HFFc6 (cell line): ENCODE results near the gene NSMCE1. TPM values are rescaled to one million over a fixed set of nuclear protein-coding genes. Genes with fewer than 3 reads are reported as not detected.

Source experiments
- DNase-seq: peaks from one replicate; pipeline ENCODE4 v3.0.0-alpha.2; 2018
- H3K27ac Mint-ChIP-seq: 2 replicates; pipeline ENCODE4 v1.8.0; 2020; ENCODE audit warnings: mild to moderate bottlenecking, mixed read lengths
- H3K27me3 Mint-ChIP-seq: 2 replicates; pipeline ENCODE4 v1.8.0; 2021; ENCODE audit warnings: mild to moderate bottlenecking, moderate library complexity, mixed read lengths; ENCODE audit not compliant: insufficient read depth
- H3K36me3 Mint-ChIP-seq: 2 replicates; pipeline ENCODE4 v1.8.0; 2021; ENCODE audit warnings: low read depth, mixed read lengths
- H3K4me1 Mint-ChIP-seq: 2 replicates; pipeline ENCODE4 v1.8.0; 2020; ENCODE audit warnings: low read depth, mixed read lengths
- H3K4me3 Mint-ChIP-seq: 2 replicates; pipeline ENCODE4 v1.8.0; 2020; ENCODE audit warnings: mild to moderate bottlenecking, moderate library complexity, mixed read lengths
- H3K9me3 Mint-ChIP-seq: 2 replicates; pipeline ENCODE4 v1.8.0; 2020; ENCODE audit warnings: mild to moderate bottlenecking, mixed read lengths
- CTCF ChIP-seq: fragments of 200-600 bp; sonication (generic); IDR thresholded peaks from 2 replicates; pipeline ENCODE4 v1.5.0; 2021; ENCODE audit warnings: antibody characterized with exemption, mild to moderate bottlenecking
- total RNA-seq, 6 experiments: library from RNA; stranded (reverse); fragmentation: NEBNext Ultra II Directional; extraction: Animal tissue kit (Norgen Biotek cat#: 25700); gene quantifications; 2 replicates in 1 of 6; 3 replicates in 5 of 6; pipeline ENCODE4 v1.2.3, GENCODE V29; 2021

NSMCE1 gene
- total RNA-seq, 6 experiments from 2014 or later, result 63.6 to 71.3 (median 66.5) TPM

- Mint-ChIP-seq H3K9me3 (no peaks in the 10 kb centered on the region), H3K27me3 (no peaks in the 10 kb centered on the region; the same call in 1 of the 2 replicates), H3K4me3 (no peak overlapping the region), H3K4me1 (peaks cover 11% of the 10 kb centered on the region), H3K36me3 (peaks cover 9% of the 10 kb centered on the region; the same call in 1 of the 2 replicates), H3K27ac (no peak overlapping the region)
- no peak for DNase-seq
- TF ChIP-seq CTCF, result no peak
Observed at GRCh38 chr16:27228045-27228444, 40.5 kb downstream of the NSMCE1 start.

DNA sequence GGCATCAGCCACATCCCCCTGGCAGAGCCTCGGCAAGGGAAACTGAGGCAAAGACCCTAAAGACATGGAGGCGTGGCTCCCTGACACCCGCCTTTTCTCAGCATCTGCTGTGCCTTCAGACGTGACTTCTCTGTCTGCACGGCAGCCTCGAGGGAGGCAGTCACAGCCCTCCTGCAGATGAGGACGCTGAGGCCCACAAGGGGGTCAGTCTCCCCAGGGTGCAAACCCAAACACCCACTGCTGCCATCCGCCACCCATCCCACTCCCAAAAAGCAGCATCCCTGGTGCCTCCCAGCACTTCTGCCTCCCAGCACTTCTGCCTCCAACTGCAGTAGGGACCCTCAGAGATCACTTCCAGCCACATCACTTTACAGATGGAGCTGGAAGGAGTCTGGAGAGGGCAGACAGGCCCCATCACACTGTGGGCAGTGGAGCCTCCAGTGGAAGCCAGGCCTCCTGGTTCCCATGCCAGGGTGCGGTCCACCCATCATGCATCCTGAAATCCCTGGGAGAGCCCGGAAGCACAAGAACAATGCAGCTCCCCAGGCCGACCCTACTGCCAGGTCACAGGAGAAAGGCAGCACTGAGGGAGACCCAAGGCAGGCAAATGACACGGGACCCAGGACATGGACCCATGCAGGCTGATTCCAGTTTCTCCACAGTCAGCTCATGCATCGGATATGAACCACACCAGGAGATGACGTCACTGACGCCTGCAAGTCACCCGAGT lies 41.4 kb downstream of the NSMCE1 start:
- Mint-ChIP-seq H3K9me3 (no peaks in the 10 kb centered on the region), H3K36me3 (peaks cover 4% of the 10 kb centered on the region; the same call in 1 of the 2 replicates), H3K27ac (no peak overlapping the region), H3K27me3 (peaks cover 4% of the 10 kb centered on the region), H3K4me1 (peaks cover 20% of the 10 kb centered on the region), H3K4me3 (no peak overlapping the region)
- TF ChIP-seq CTCF, result no peak
- no peak for DNase-seq

DNA sequence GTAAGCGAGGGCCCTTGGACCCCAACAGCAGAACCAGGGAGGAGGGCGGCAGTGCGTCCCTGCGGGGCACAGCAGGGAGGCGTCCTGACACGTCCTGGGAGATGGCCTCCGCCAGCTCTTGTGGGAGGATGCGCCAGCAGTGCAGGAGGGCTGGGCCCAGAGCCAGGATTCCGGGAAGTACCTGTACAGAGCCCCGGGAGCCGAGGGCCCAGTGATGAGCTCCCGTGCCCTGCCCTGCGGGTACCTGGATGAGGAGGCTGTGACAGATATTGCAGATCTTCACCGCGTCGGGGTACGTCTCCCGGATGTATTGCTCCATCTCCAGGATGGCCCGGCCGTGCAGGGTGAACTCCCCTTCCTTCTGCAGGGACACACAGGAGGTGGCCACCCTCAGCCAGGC lies 42.1 kb downstream of the NSMCE1 start:
- TF ChIP-seq CTCF, result no peak
- no peak overlapping the region for H3K27ac Mint-ChIP-seq
- no peak for DNase-seq
- no peak overlapping the region for H3K4me3 Mint-ChIP-seq
- H3K36me3 Mint-ChIP-seq, result no peaks in the 10 kb centered on the region; the same call in 1 of the 2 replicates
- peaks cover 4% of the 10 kb centered on the region for H3K27me3 Mint-ChIP-seq
- H3K4me1 Mint-ChIP-seq, result peaks cover 26% of the 10 kb centered on the region
- H3K9me3 Mint-ChIP-seq, result no peaks in the 10 kb centered on the region

GRCh38 chr16:27225536-27226360 lies 42.8 kb downstream of the NSMCE1 start:
- Mint-ChIP-seq H3K4me1 (peaks cover 26% of the 10 kb centered on the region), H3K4me3 (no peak overlapping the region), H3K36me3 (no peaks in the 10 kb centered on the region; the same call in 1 of the 2 replicates), H3K27me3 (peaks cover 4% of the 10 kb centered on the region), H3K27ac (no peak overlapping the region), H3K9me3 (no peaks in the 10 kb centered on the region)
- TF ChIP-seq CTCF, result no peak
- no peak for DNase-seq

- DNase-seq, result no peak
- H3K4me1 Mint-ChIP-seq, result peaks cover 26% of the 10 kb centered on the region
- H3K27me3 Mint-ChIP-seq, result peaks cover 4% of the 10 kb centered on the region
- no peaks in the 10 kb centered on the region; the same call in 1 of the 2 replicates for H3K36me3 Mint-ChIP-seq
- no peaks in the 10 kb centered on the region for H3K9me3 Mint-ChIP-seq
- no peak overlapping the region for H3K4me3 Mint-ChIP-seq
- TF ChIP-seq CTCF, result no peak
- H3K27ac Mint-ChIP-seq, result no peak overlapping the region; the same call in 1 of the 2 replicates
Observed at GRCh38 chr16:27224741-27225300, 43.8 kb downstream of the NSMCE1 start.
